HL-60 (cell line): Measurements from ENCODE around the gene MICAL2.

ENCODE experiments used
- DNase-seq, 2 experiments: peaks; one replicate each; pipeline ENCODE4 v3.0.0-alpha.2; 2010 to 2020; ENCODE audit warnings: low read depth in 1 of 2, low spot score in 1 of 2
- H3K27ac ChIP-seq: fragments of 250-450 bp; sonication (Bioruptor Pico); replicated peaks from 2 replicates; pipeline ENCODE4 v1.5.1; 2020; ENCODE audit warnings: mild to moderate bottlenecking, moderate library complexity
- H3K27me3 ChIP-seq: fragments of 250-450 bp; sonication (Bioruptor Pico); 2 replicates; pipeline ENCODE4 v1.5.1; 2021; ENCODE audit warnings: mild to moderate bottlenecking, moderate library complexity; ENCODE audit not compliant: insufficient read depth, poor library complexity, severe bottlenecking
- H3K4me3 ChIP-seq: replicated peaks from 2 replicates; pipeline ENCODE4 v1.5.1; 2011; ENCODE audit warnings: mild to moderate bottlenecking, control low read depth, low read length; ENCODE audit not compliant: insufficient read depth
- CTCF ChIP-seq: IDR thresholded peaks from one replicate; pipeline ENCODE4 v1.5.1; 2011; ENCODE audit warnings: low read length, control low read depth, inconsistent platforms; ENCODE audit not compliant: insufficient read depth
- GABPA ChIP-seq: IDR thresholded peaks from 2 replicates; pipeline ENCODE4 v1.6.1; 2012; ENCODE audit warnings: low read depth
- POLR2AphosphoS5 ChIP-seq: IDR thresholded peaks from 2 replicates; pipeline ENCODE4 v1.6.1; 2012; ENCODE audit warnings: low read depth
- REST ChIP-seq: IDR thresholded peaks from 2 replicates; pipeline ENCODE4 v1.6.1; 2012; ENCODE audit warnings: low read depth; ENCODE audit not compliant: insufficient replicate concordance
- SPI1 ChIP-seq: IDR thresholded peaks from 2 replicates; pipeline ENCODE4 v1.6.1; 2012; ENCODE audit warnings: low read depth, mild to moderate bottlenecking, borderline replicate concordance

Gene MICAL2

GRCh38 chr11:12291313-12291712 is 180.9 kb downstream of the MICAL2 start:
- Histone ChIP-seq H3K27me3 (no peaks in the 10 kb centered on the region), H3K4me3 (no peak overlapping the region), H3K27ac (no peak overlapping the region)
- no peak for DNase-seq
- TF ChIP-seq GABPA (no peak), CTCF (no peak), REST (no peak), POLR2AphosphoS5 (no peak), SPI1 (no peak)

GRCh38 chr11:12291766-12292165 is 181.4 kb downstream of the MICAL2 start:
- no peak for TF ChIP-seq GABPA
- no peak for TF ChIP-seq REST
- TF ChIP-seq CTCF, result no peak
- TF ChIP-seq POLR2AphosphoS5, result no peak
- no peak for TF ChIP-seq SPI1
- no peak for DNase-seq
- Histone ChIP-seq H3K27me3 (no peaks in the 10 kb centered on the region), H3K27ac (no peak overlapping the region), H3K4me3 (no peak overlapping the region)

GRCh38 chr11:12292766-12293165 is 182.4 kb downstream of the MICAL2 start:
- H3K27ac ChIP-seq, result no peak overlapping the region
- no peaks in the 10 kb centered on the region for H3K27me3 ChIP-seq
- H3K4me3 ChIP-seq, result no peak overlapping the region
- no peak for TF ChIP-seq GABPA
- TF ChIP-seq POLR2AphosphoS5, result no peak
- TF ChIP-seq REST, result no peak
- no peak for TF ChIP-seq SPI1
- no peak for TF ChIP-seq CTCF
- no peak for DNase-seq
